Daoy (cell line): ENCODE data around the gene FAM3C. TPM values are rescaled to one million over a fixed set of nuclear protein-coding genes. Genes with fewer than 3 reads are reported as not detected.

ENCODE experiments used
- DNase-seq: peaks from one replicate; pipeline ENCODE4 v3.0.0-alpha.2; 2015; ENCODE audit warnings: low read depth
- total RNA-seq: library from RNA; depleted of rRNA; stranded (reverse); fragments of >200 nt; shearing (Covaris generic); gene quantifications from 2 replicates; pipeline ENCODE4 v1.2.3, GENCODE V29; 2014; rRNA removed

Gene FAM3C
- total RNA-seq, 1 experiment from 2014 or later: 86.6 TPM

DNA sequence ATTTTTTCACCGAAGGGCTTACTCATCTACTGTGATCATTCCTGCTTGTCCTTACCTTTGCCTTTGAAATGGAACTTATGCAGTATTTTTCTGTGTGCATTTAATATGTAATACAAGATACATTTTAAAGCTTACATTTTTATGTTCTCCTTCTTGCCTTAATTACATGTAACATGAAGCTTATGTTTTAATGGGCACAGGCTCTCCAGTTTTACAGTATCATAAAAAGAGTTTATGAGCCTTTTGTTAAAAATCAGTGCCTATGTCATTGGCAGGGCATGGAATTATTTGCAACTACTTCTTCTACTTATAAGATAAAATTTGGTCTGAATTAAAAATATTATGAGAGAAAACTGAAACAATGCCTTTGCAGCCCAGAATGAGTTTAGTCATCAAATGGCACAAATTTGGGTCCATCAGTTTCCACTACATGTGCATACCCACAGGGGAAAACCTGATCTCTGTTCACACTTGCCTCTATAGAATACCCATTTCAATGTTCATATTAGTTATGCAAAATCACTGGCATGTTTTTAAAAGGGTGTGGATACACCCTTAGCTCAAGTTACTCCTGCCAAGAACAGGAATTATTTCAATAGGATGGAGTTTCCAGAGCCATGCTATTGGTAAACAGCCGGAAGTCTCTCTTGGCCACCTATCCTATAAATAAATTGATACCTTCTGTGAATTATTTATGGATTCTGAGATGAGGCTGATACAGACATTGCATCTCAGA lies 95.3 kb downstream of the FAM3C start:
- DNase-seq: no peak

Other genes with a start within 250 kb of the FAM3C start
- 0.11 TPM in 1 of 2 replicates, not detected in the other for gene WNT16, start 67.3 kb downstream of the FAM3C start, total RNA-seq